GM11168 (cell line): ENCODE measurements around the gene MUC21.
"Not testable (repeated sequence)": the region's sequence is repeated elsewhere in the genome, so short reads cannot be mapped to it uniquely, and the experiment has no call there.

Source experiments
- in situ Hi-C: fragments of 300-500 bp; cut with MboI; formaldehyde crosslinking; loops from one replicate; pipeline ENCODE4 v1.12.0; 2022; ENCODE audit warnings: low sequenced_read_pairs; ENCODE audit not compliant: unreplicated experiment

MUC21 gene

GRCh38 chr6:30966154-30966553, 17.4 kb upstream of the MUC21 start:
- in situ Hi-C loops: no loop called here

GRCh38 chr6:30969171-30969570, 14.3 kb upstream of the MUC21 start:
- in situ Hi-C loops: not testable (repeated sequence)

- in situ Hi-C loops: no loop called here
These were observed 12.6 kb upstream of the MUC21 start for GRCh38 chr6:30970946-30971345.

GRCh38 chr6:30972816-30973215, 10.7 kb upstream of the MUC21 start:
- in situ Hi-C loops: no loop called here

GRCh38 chr6:30974490-30975252, 8.8 kb upstream of the MUC21 start:
- in situ Hi-C loops: no loop called here

GRCh38 chr6:30979141-30979540, 4.4 kb upstream of the MUC21 start:
- in situ Hi-C loops: no loop called here

- in situ Hi-C loops: no loop called here
These were observed 3.8 kb upstream of the MUC21 start for GRCh38 chr6:30979690-30980089.

- in situ Hi-C loops: no loop called here
These were observed 1.4 kb upstream of the MUC21 start for GRCh38 chr6:30981942-30982772.

GRCh38 chr6:30985490-30985889, 2.0 kb downstream of the MUC21 start:
- in situ Hi-C loops: no loop called here

- in situ Hi-C loops: no loop called here
These were observed 3.8 kb downstream of the MUC21 start for GRCh38 chr6:30987304-30987703.

GRCh38 chr6:30988209-30988825, 4.8 kb downstream of the MUC21 start:
- in situ Hi-C loops: no loop called here

GRCh38 chr6:30990422-30991086, 7.0 kb downstream of the MUC21 start:
- in situ Hi-C loops: no loop called here

- in situ Hi-C loops: no loop called here
These were observed 8.4 kb downstream of the MUC21 start for GRCh38 chr6:30991891-30992290.

- in situ Hi-C loops: no loop called here
These were observed 13.8 kb downstream of the MUC21 start for GRCh38 chr6:30997301-30997700.

- in situ Hi-C loops: no loop called here
These were observed 15.3 kb downstream of the MUC21 start for GRCh38 chr6:30998785-30999184.

GRCh38 chr6:31000067-31000860, 16.7 kb downstream of the MUC21 start:
- in situ Hi-C loops: not testable (repeated sequence)

- in situ Hi-C loops: no loop called here
These were observed 17.9 kb downstream of the MUC21 start for GRCh38 chr6:31001281-31001888.

- in situ Hi-C loops: no loop called here
These were observed 19.0 kb downstream of the MUC21 start for GRCh38 chr6:31002471-31002870.

GRCh38 chr6:31004794-31005193, 21.3 kb downstream of the MUC21 start:
- in situ Hi-C loops: no loop called here
